Measurements from ENCODE around the gene COA5. TPM values are rescaled to one million over a fixed set of nuclear protein-coding genes. Genes with fewer than 3 reads are reported as not detected.

Gene COA5
- total RNA-seq, 1 donor = 17.4 TPM

DNA sequence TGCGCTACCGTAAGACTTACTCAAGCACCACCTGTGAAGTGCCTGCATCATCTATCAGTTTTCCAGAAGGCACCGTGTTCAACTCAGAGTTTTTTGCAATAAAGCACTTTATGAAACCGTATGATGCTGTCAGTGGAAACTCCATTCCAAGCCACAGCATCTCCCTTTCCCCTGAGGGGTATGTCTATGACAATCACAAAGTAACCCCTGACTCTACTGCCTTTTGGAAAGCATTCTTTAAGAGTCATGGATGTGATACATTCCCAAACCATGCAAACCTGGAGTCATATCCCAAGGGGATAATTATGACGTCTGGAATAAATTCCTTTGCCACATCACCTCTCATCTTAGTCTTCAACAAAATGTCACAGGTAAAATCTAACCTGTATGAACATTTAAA is 39.3 kb upstream of the COA5 start:
- no peak for DNase-seq (ENCODE audit: insufficient read length, low spot score, missing footprints)
- no peaks in the 10 kb centered on the region for H3K79me2 ChIP-seq (ENCODE audit: insufficient read depth, low read length)
- no peaks in the 10 kb centered on the region for H3K36me3 ChIP-seq (ENCODE audit: insufficient read depth, low read length)
- H4K20me1 ChIP-seq (ENCODE audit: insufficient read depth, low read length) = no peaks in the 10 kb centered on the region
- H3K9me3 ChIP-seq (ENCODE audit: low read depth, low read length) = no peaks in the 10 kb centered on the region
- H3K4me3 ChIP-seq (ENCODE audit: insufficient read depth, low read length) = no peak overlapping the region
- TF ChIP-seq, protein P1, sequence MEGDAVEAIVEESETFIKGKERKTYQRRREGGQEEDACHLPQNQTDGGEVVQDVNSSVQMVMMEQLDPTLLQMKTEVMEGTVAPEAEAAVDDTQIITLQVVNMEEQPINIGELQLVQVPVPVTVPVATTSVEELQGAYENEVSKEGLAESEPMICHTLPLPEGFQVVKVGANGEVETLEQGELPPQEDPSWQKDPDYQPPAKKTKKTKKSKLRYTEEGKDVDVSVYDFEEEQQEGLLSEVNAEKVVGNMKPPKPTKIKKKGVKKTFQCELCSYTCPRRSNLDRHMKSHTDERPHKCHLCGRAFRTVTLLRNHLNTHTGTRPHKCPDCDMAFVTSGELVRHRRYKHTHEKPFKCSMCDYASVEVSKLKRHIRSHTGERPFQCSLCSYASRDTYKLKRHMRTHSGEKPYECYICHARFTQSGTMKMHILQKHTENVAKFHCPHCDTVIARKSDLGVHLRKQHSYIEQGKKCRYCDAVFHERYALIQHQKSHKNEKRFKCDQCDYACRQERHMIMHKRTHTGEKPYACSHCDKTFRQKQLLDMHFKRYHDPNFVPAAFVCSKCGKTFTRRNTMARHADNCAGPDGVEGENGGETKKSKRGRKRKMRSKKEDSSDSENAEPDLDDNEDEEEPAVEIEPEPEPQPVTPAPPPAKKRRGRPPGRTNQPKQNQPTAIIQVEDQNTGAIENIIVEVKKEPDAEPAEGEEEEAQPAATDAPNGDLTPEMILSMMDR (IDR thresholded peaks at IDR 0.05; ENCODE audit: extremely low read depth, low read depth, low read length) = no peak
- no peaks in the 10 kb centered on the region for H3K4me1 ChIP-seq (ENCODE audit: insufficient read depth, low read length)
- no peak overlapping the region for H3K27ac ChIP-seq (ENCODE audit: low read depth, low read length)
- no peak overlapping the region for H2AFZ ChIP-seq (ENCODE audit: low read length)
- peaks cover 5% of the 10 kb centered on the region for H3K27me3 ChIP-seq (ENCODE audit: insufficient read depth, low read length)
- H3K4me2 ChIP-seq (ENCODE audit: insufficient read depth, low read length) = no peak overlapping the region

DNA sequence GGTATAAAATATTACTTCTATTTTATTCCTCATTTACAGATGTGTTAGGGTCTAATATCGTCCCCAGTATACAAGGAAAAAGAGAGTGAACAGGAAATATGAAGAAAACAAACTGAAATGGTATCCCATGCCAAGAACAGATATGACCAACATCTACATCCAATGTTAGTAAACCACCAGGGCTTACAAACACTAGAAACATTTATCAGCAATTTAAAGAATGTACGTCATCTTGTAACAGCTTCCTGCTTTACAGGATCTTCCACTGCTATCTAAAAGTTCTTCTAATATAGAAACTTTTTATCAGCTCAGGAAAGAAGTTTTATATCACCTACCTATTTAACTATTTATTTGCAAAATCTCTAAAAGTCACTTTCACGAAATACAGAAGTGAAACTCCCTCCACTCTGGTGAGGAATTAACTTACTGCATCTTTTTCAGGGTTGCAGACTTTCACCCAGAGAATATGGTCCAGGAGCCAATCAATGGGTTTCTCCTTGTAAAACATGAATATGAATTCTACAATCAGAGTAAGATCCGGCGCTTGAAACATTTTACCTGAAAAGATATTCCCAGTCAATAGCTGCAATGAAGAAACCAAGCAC is 35.3 kb upstream of the COA5 start:
- H3K79me2 ChIP-seq (ENCODE audit: insufficient read depth, low read length) = no peaks in the 10 kb centered on the region
- no peaks in the 10 kb centered on the region for H3K36me3 ChIP-seq (ENCODE audit: insufficient read depth, low read length)
- no peak overlapping the region for H3K4me2 ChIP-seq (ENCODE audit: insufficient read depth, low read length)
- no peak overlapping the region for H3K27ac ChIP-seq (ENCODE audit: low read depth, low read length)
- H3K27me3 ChIP-seq (ENCODE audit: insufficient read depth, low read length) = peaks cover 5% of the 10 kb centered on the region
- TF ChIP-seq, protein P1 (IDR thresholded peaks at IDR 0.05; ENCODE audit: extremely low read depth, low read depth, low read length) = no peak
- no peak for DNase-seq (ENCODE audit: insufficient read length, low spot score, missing footprints)
- H4K20me1 ChIP-seq (ENCODE audit: insufficient read depth, low read length) = no peaks in the 10 kb centered on the region
- H3K4me3 ChIP-seq (ENCODE audit: insufficient read depth, low read length) = no peak overlapping the region
- H2AFZ ChIP-seq (ENCODE audit: low read length) = no peak overlapping the region
- H3K4me1 ChIP-seq (ENCODE audit: insufficient read depth, low read length) = no peaks in the 10 kb centered on the region
- H3K9me3 ChIP-seq (ENCODE audit: low read depth, low read length) = no peaks in the 10 kb centered on the region

GRCh38 chr2:98637401-98638147 is 29.3 kb upstream of the COA5 start:
- TF ChIP-seq, protein P1 (IDR thresholded peaks at IDR 0.05; ENCODE audit: extremely low read depth, low read depth, low read length) = no peak
- no peak overlapping the region for H2AFZ ChIP-seq (ENCODE audit: low read length)
- no peak overlapping the region for H3K4me2 ChIP-seq (ENCODE audit: insufficient read depth, low read length)
- H3K4me1 ChIP-seq (ENCODE audit: insufficient read depth, low read length) = no peaks in the 10 kb centered on the region
- no peaks in the 10 kb centered on the region for H3K79me2 ChIP-seq (ENCODE audit: insufficient read depth, low read length)
- H3K27me3 ChIP-seq (ENCODE audit: insufficient read depth, low read length) = peaks cover 4% of the 10 kb centered on the region
- H3K9me3 ChIP-seq (ENCODE audit: low read depth, low read length) = no peaks in the 10 kb centered on the region
- no peaks in the 10 kb centered on the region for H4K20me1 ChIP-seq (ENCODE audit: insufficient read depth, low read length)
- DNase-seq (ENCODE audit: insufficient read length, low spot score, missing footprints) = no peak
- H3K4me3 ChIP-seq (ENCODE audit: insufficient read depth, low read length) = no peak overlapping the region
- H3K27ac ChIP-seq (ENCODE audit: low read depth, low read length) = no peak overlapping the region
- H3K36me3 ChIP-seq (ENCODE audit: insufficient read depth, low read length) = no peaks in the 10 kb centered on the region

DNA sequence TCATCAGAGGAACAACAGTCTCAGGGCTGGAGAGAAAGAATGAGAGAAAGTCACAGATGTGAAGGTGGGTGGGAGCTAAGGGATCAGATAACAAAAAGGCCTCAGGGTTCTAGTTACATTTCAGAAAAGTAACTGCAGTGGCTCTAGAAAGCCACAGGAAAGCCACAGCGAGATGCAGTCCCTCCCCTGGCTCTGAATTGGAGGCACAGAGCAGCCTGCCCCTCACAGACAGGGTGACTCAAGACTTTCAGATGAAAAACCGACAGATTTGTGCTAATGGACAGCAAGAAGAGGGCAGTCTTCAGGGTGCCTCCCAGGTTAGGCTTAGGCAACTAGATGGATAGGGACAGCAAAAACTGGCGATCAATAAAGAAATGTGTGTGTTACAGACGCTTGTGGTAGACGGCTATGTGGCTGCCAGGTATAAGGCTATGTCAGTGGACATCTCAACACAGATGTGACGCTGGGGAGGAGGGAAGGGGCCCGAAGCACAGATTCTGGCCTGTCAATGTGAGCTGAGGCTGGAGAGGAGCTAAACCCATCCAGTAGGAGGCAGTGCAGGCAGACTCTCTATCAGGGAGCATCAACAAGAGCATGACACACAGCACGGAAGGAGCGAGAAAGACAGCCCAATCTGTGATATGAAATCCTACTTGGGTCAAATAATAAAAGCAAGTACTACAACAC is 26.2 kb upstream of the COA5 start:
- Histone ChIP-seq H3K4me2 (ENCODE audit: insufficient read depth, low read length) (no peak overlapping the region), H3K9me3 (ENCODE audit: low read depth, low read length) (no peaks in the 10 kb centered on the region), H3K4me3 (ENCODE audit: insufficient read depth, low read length) (no peak overlapping the region), H3K27ac (ENCODE audit: low read depth, low read length) (no peak overlapping the region), H3K36me3 (ENCODE audit: insufficient read depth, low read length) (no peaks in the 10 kb centered on the region), H4K20me1 (ENCODE audit: insufficient read depth, low read length) (no peaks in the 10 kb centered on the region), H3K27me3 (ENCODE audit: insufficient read depth, low read length) (peaks cover 4% of the 10 kb centered on the region), H3K4me1 (ENCODE audit: insufficient read depth, low read length) (no peaks in the 10 kb centered on the region), H3K79me2 (ENCODE audit: insufficient read depth, low read length) (no peaks in the 10 kb centered on the region), H2AFZ (ENCODE audit: low read length) (no peak overlapping the region)
- TF ChIP-seq, protein P1 (IDR thresholded peaks at IDR 0.05; ENCODE audit: extremely low read depth, low read depth, low read length) = peak; percentile 42
- no peak for DNase-seq (ENCODE audit: insufficient read length, low spot score, missing footprints)

All from osteoblast (primary cell).